Ovary (tissue), 9 donors: ENCODE results near the gene SAC3D1. TPM values are rescaled to one million over a fixed set of nuclear protein-coding genes. Genes with fewer than 3 reads are reported as not detected.

ENCODE experiments used
- DNase-seq, 5 donors: peaks; one replicate each; pipeline ENCODE4 v3.0.0-alpha.2; 2019 to 2020
- H3K27ac ChIP-seq, 2 donors: fragments of 200-600 bp; one replicate each; pipeline versions ENCODE4 v1.5.1 to v1.8.0; 2019 to 2022
- H3K27me3 ChIP-seq: fragments of 200-600 bp; one replicate; pipeline ENCODE4 v1.8.0; 2022
- H3K36me3 ChIP-seq: fragments of 200-600 bp; sonication (generic); one replicate; pipeline ENCODE4 v1.5.1; 2019
- H3K4me1 ChIP-seq: one replicate; pipeline ENCODE4 v1.8.1; 2013; ENCODE audit warnings: mild to moderate bottlenecking, moderate library complexity; ENCODE audit not compliant: insufficient read depth
- H3K4me3 ChIP-seq: fragments of 200-600 bp; sonication (generic); one replicate; pipeline ENCODE4 v1.5.1; 2017
- H3K9me3 ChIP-seq, 2 donors: fragments of 200-600 bp in 1 of 2; sonication (generic) in 1 of 2; one replicate each; pipeline versions ENCODE4 v1.5.1 to v1.8.1; 2013 to 2019; ENCODE audit warnings: mild to moderate bottlenecking in 1 of 2, moderate library complexity in 1 of 2
- EP300 ChIP-seq: sonication (generic); formaldehyde crosslinking; IDR thresholded peaks from one replicate; pipeline ENCODE4 v1.6.1; 2017; ENCODE audit warnings: antibody characterized with exemption
- POLR2A ChIP-seq: fragments of 450-650 bp; IDR thresholded peaks from one replicate; pipeline ENCODE4 v1.6.1; 2017; ENCODE audit warnings: antibody characterized with exemption, mild to moderate bottlenecking, moderate library complexity
- WGBS, 3 donors: extraction: QIAGEN DNeasy Blood & Tissue Kit in 1 of 3; methylation state at CpG; one replicate each; pipeline versions ENCODE4 v1.1.5 to v1.1.7; 2013 to 2017; 5-methylcytosine and 5-hydroxymethylcytosine counted together
- intact Hi-C, 4 donors: fragments of 100-400 bp; cut with DNase I; formaldehyde crosslinking; loops; one replicate each; pipeline versions ENCODE4 v1.11.0 to v1.15.1; 2022 to 2023
- polyA plus RNA-seq, 2 donors: library from polyadenylated mRNA; stranded (reverse); fragments of 200-250 nt in 1 of 2; fragments of 350-450 nt in 1 of 2; fragmentation: Illumina TruSeq in 1 of 2; extraction: RNeasy Lipid Tissue Mini Kit (QIAGEN cat#74804) in 1 of 2; gene quantifications; one replicate each; pipeline ENCODE4 v1.2.3, GENCODE V29; 2013 to 2014
- total RNA-seq, 7 donors: library from RNA; depleted of rRNA in 2 of 7; stranded (reverse); fragments of >200 nt in 2 of 7; fragmentation: NEBNext Ultra II Directional in 3 of 7; extraction: Animal tissue kit (Norgen Biotek cat#: 25700) in 3 of 7; gene quantifications; one replicate each; pipeline versions ENCODE4 v1.1.0 to v1.2.4, GENCODE V29; 2016 to 2023
- TF ChIP-seq, protein P1 (sequence below), 3 donors: fragments of 450-650 bp in 2 of 3; fragments of 200-600 bp in 1 of 3; IDR thresholded peaks; one replicate each; pipeline versions ENCODE4 v1.5.1 to v1.8.0; 2016 to 2022; ENCODE audit warnings: antibody characterized with exemption in 3 of 3, mild to moderate bottlenecking in 1 of 3
- donor health status: DM: no; HTN: no; CAD: no; lungs with moderate emphysema.
- donor health status: DM: no; HTN: no; CAD: no.
- donor health status: Bipolar disorder and iron deficiency.
- donor health status: DM: yes; HTN: yes; CAD: no.
- donor health status: DM: no; HTN: no; CAD: no.
- donor health status: DM: yes; HTN: yes; CAD: no.

SAC3D1 gene
- total and polyA plus RNA-seq, 9 donors = 1.1 to 11.6 (median 7.7) TPM

DNA sequence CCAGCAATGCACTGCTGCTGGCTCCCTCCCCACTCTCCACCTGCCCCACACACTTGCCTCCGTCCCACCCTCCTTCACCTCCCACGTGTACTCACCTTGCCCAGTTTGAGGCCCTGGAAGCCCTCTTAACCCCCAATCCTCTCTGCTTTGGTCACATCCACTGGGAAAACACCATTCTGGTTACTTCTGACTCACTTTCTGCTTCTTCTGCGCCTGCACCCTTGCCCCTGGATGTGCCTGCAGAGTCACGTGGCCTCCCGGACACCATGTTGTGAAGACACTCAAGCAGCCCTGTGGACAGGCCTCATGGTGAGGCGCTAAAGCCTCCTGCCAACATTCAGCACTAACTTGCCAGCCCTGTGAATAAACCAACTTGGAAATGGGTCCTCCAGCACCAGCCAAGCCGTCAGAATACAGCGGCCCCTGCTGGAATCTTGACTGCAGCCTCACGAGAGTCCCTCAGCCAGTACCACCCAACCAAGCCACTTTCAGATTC lies 20.0 kb downstream of the SAC3D1 start:
- no peak for DNase-seq
- no peaks in the 10 kb centered on the region for H3K9me3 ChIP-seq
- H3K36me3 ChIP-seq = no peaks in the 10 kb centered on the region
- no peaks in the 10 kb centered on the region for H3K27me3 ChIP-seq
- 60 to 68% (median 61%) methylated on average over 9 of the region's 9 CpGs for WGBS, 3 donors
- H3K4me3 ChIP-seq = no peak overlapping the region
- intact Hi-C loops = no loop called here
- no peak overlapping the region for H3K27ac ChIP-seq
- H3K4me1 ChIP-seq = no peaks in the 10 kb centered on the region
- TF ChIP-seq POLR2A (no peak), EP300 (no peak)
- TF ChIP-seq, protein P1, sequence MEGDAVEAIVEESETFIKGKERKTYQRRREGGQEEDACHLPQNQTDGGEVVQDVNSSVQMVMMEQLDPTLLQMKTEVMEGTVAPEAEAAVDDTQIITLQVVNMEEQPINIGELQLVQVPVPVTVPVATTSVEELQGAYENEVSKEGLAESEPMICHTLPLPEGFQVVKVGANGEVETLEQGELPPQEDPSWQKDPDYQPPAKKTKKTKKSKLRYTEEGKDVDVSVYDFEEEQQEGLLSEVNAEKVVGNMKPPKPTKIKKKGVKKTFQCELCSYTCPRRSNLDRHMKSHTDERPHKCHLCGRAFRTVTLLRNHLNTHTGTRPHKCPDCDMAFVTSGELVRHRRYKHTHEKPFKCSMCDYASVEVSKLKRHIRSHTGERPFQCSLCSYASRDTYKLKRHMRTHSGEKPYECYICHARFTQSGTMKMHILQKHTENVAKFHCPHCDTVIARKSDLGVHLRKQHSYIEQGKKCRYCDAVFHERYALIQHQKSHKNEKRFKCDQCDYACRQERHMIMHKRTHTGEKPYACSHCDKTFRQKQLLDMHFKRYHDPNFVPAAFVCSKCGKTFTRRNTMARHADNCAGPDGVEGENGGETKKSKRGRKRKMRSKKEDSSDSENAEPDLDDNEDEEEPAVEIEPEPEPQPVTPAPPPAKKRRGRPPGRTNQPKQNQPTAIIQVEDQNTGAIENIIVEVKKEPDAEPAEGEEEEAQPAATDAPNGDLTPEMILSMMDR (IDR thresholded peaks at IDR 0.05) = no peak

DNA sequence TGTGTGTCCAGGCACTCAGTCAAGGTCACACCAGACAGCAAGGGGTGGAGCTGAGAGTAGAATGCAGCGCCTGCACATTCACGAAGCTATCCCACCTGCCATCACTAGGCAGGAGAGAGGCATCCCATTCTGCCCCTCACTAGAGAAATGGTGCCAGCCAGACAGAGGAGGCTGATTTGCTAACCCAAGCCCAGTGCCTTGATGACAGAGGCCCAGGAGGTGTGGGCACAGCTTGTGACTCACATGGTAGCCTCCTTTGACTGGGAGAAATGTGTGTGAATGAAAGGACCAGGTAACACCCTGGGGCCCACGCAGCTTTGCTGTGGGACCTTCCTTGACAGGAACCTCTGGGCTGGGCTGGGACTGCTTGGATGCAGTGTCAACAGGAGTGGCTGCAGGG lies 22.5 kb downstream of the SAC3D1 start:
- Histone ChIP-seq H3K36me3 (no peaks in the 10 kb centered on the region), H3K4me1 (no peaks in the 10 kb centered on the region), H3K27me3 (no peaks in the 10 kb centered on the region), H3K9me3 (no peaks in the 10 kb centered on the region), H3K4me3 (no peak overlapping the region), H3K27ac (no peak overlapping the region)
- WGBS, 3 donors = 38 to 56% (median 47%) methylated on average over 3 of the region's 3 CpGs
- intact Hi-C loops = no loop called here
- TF ChIP-seq POLR2A = no peak
- DNase-seq = no peak

DNA sequence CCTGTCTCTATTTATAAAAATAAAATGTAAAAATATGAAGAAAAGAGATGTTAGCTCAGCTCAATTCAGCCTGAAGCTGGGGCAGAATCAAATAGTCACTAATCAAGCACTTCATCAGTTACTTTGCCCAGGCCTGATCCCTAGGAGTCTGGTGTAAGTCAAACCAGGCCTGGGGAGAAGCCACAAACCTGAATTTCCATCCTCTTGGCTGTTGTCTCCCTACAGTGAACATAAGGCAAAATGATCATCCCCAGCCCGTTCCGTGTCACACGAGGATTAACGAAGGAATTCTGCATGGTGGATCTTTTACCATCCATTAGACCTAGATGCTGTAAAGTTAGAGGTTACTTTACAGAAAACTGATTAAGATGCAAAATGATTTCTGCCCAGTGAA lies 23.8 kb downstream of the SAC3D1 start:
- 76 to 85% (median 84%) methylated on average over 4 of the region's 4 CpGs for WGBS, 3 donors
- DNase-seq = no peak
- H3K36me3 ChIP-seq = no peaks in the 10 kb centered on the region
- H3K27ac ChIP-seq = no peak overlapping the region
- H3K27me3 ChIP-seq = no peaks in the 10 kb centered on the region
- TF ChIP-seq, protein P1 (IDR thresholded peaks at IDR 0.05) = no peak
- TF ChIP-seq POLR2A = no peak
- TF ChIP-seq EP300 = no peak
- intact Hi-C loops = no loop called here
- no peak overlapping the region for H3K4me3 ChIP-seq
- no peaks in the 10 kb centered on the region for H3K4me1 ChIP-seq
- no peaks in the 10 kb centered on the region for H3K9me3 ChIP-seq

DNA sequence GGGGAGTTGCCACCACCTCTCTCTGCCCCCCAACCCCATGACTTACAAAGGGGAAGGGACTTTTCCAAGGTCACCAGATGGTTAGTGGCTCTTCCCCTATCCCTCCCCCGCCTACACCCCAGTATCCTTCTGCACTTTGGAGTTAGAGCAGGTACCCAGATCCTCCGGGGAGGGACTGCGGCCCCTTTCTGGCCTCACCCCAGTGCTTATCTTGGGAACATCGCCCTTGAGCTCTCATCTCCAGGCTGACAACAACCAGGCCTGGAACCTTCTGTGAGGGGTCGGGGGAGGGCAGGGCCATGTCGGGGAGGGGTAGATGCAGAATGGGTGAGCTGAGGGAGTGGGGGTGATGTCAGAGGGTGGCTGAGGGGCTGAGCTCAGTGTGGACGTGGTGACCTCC lies 24.8 kb downstream of the SAC3D1 start:
- TF ChIP-seq POLR2A (no peak), EP300 (no peak)
- TF ChIP-seq, protein P1 (IDR thresholded peaks at IDR 0.05) = no peak
- Histone ChIP-seq H3K4me1 (no peaks in the 10 kb centered on the region), H3K27me3 (no peaks in the 10 kb centered on the region), H3K4me3 (no peak overlapping the region), H3K27ac (no peak overlapping the region), H3K9me3 (no peaks in the 10 kb centered on the region), H3K36me3 (no peaks in the 10 kb centered on the region)
- intact Hi-C loops = no loop called here
- 59% methylated on average over 7 of the region's 7 CpGs for WGBS, 3 donors
- no peak for DNase-seq

DNA sequence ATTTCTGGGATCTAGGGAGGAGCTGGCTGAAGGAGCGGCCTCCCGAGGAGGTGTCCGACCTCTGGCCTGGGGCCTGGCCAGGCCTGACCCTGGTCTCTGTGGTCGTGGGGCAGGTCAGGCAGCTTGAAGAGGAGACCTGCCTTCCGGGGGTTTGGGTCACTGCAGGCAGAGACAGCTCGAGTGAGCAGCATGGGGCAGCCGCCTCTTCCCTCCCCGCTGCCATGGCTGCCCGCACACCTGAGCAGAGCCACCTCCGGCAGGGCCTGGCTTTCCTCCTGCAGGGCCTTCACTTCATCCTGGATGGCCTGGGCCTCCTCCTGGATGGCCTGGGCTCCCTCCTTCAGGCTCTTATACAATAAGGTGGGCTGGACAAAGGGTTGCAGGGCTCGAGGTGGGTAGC lies 25.3 kb downstream of the SAC3D1 start:
- Histone ChIP-seq H3K4me1 (no peaks in the 10 kb centered on the region), H3K27me3 (no peaks in the 10 kb centered on the region), H3K27ac (no peak overlapping the region), H3K9me3 (no peaks in the 10 kb centered on the region), H3K4me3 (no peak overlapping the region), H3K36me3 (no peaks in the 10 kb centered on the region)
- 70 to 79% (median 78%) methylated on average over 9 to 11 of the region's 11 CpGs for WGBS, 3 donors
- TF ChIP-seq POLR2A (no peak), EP300 (no peak)
- TF ChIP-seq, protein P1 (IDR thresholded peaks at IDR 0.05) = no peak
- intact Hi-C loops = no loop called here
- DNase-seq = no peak
